ENCODE results near the gene NDUFS1. TPM values are rescaled to one million over a fixed set of nuclear protein-coding genes. Genes with fewer than 3 reads are reported as not detected.

Gene NDUFS1
- total RNA-seq, 1 experiment from 2014 or later = 102 TPM

DNA sequence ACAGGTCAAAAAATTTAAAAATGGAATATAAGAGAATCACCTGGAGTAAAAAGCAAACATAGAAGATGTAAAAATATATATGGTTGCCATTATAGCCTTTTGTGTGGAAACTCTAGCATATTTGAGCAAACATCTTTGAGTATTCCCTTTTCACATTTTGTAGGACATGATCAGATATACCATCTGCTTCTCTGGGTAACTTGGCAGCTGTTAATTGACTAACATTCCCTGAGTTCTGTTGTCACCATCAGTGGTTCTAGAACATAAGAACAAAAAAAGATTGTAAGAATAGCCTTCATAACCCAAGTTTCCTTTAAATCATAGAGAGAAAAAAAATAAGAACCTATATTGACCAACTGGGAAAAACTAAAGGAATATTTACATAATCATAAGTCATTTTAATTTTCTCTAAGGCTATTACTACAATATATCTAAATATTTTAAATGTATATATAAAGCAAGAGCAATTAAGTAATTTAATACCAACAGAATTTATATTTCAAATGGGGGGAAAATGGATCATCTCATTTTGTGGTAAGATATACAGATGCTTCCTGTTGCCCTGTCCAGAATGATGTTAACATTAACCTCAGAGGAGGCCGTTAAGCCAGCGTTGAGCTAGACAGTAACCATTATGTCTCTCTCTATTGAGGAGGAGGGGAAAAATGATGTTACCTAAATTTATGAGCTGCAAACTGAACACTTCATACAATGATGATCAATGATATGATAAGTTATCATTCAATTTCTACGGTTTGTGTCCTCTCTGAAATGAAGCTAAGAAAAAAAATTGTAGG lies 63.5 kb downstream of the NDUFS1 start:
- H3K4me1 ChIP-seq (ENCODE audit: insufficient read depth, low read length) = peaks cover 2% of the 10 kb centered on the region
- no peak overlapping the region for H2AK5ac ChIP-seq (ENCODE audit: insufficient read length, low read length)
- H2BK20ac ChIP-seq (ENCODE audit: low read depth, low read length, poor library complexity, severe bottlenecking) = no peak overlapping the region
- no peak overlapping the region for H2BK12ac ChIP-seq (ENCODE audit: insufficient read length, low read depth, low read length)
- H3K9ac ChIP-seq (ENCODE audit: extremely low read depth, insufficient read length, low read length) = no peak overlapping the region
- H3K27me3 ChIP-seq (ENCODE audit: insufficient read depth, low read length) = no peaks in the 10 kb centered on the region
- H3K14ac ChIP-seq (ENCODE audit: insufficient read depth, low read length) = no peak overlapping the region
- H3K4me1 Mint-ChIP-seq = peaks cover 8 to 15% of the 10 kb centered on the region in 2 experiments; a peak in 3 of 4 replicates
- H3K79me2 ChIP-seq (ENCODE audit: insufficient read depth, low read length) = no peaks in the 10 kb centered on the region
- no peak overlapping the region for H2BK5ac ChIP-seq (ENCODE audit: insufficient read length, low read length)
- no peaks in the 10 kb centered on the region for H4K20me1 ChIP-seq (ENCODE audit: control insufficient read depth, insufficient read depth, insufficient read length)
- TF ChIP-seq, protein P1, sequence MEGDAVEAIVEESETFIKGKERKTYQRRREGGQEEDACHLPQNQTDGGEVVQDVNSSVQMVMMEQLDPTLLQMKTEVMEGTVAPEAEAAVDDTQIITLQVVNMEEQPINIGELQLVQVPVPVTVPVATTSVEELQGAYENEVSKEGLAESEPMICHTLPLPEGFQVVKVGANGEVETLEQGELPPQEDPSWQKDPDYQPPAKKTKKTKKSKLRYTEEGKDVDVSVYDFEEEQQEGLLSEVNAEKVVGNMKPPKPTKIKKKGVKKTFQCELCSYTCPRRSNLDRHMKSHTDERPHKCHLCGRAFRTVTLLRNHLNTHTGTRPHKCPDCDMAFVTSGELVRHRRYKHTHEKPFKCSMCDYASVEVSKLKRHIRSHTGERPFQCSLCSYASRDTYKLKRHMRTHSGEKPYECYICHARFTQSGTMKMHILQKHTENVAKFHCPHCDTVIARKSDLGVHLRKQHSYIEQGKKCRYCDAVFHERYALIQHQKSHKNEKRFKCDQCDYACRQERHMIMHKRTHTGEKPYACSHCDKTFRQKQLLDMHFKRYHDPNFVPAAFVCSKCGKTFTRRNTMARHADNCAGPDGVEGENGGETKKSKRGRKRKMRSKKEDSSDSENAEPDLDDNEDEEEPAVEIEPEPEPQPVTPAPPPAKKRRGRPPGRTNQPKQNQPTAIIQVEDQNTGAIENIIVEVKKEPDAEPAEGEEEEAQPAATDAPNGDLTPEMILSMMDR (conservative IDR thresholded peaks at IDR 0.05) = no peak
- H3K79me1 ChIP-seq (ENCODE audit: insufficient read depth, low read depth, low read length, poor library complexity, severe bottlenecking) = no peaks in the 10 kb centered on the region
- H3K23me2 ChIP-seq (ENCODE audit: insufficient read length, low read depth, low read length, poor library complexity, severe bottlenecking) = no peaks in the 10 kb centered on the region
- H3K56ac ChIP-seq (ENCODE audit: insufficient read length, low read depth, low read length) = no peak overlapping the region
- no peak overlapping the region for H2BK15ac ChIP-seq (ENCODE audit: low read depth, low read length)
- no peaks in the 10 kb centered on the region for H3K9me3 ChIP-seq (ENCODE audit: control insufficient read depth, low read depth, low read length)
- no peak overlapping the region for H3K4me2 ChIP-seq (ENCODE audit: insufficient read depth, insufficient read length, low read length)
- H3K4me3 Mint-ChIP-seq = no peak overlapping the region
- H3K27me3 Mint-ChIP-seq (ENCODE audit: low read depth) = no peaks in the 10 kb centered on the region
- no peak overlapping the region for H3T11ph ChIP-seq (ENCODE audit: low read length)
- H3K4ac ChIP-seq (ENCODE audit: low read depth, low read length) = no peak overlapping the region
- H4K8ac ChIP-seq (replicated peaks; ENCODE audit: insufficient read length, low read depth, low read length) = no peak overlapping the region
- WGBS (ENCODE audit: extremely low coverage, insufficient read length, low lambda C conversion rate) = no CpG with 5 or more reads among the region's 3 CpGs
- no peak overlapping the region for H4K5ac ChIP-seq (ENCODE audit: insufficient read length, low read depth, low read length)
- DNase-seq = no peak
- H3K18ac ChIP-seq (ENCODE audit: insufficient read length, low read depth, low read length) = no peak overlapping the region
- no peak overlapping the region for H2BK120ac ChIP-seq (ENCODE audit: low read depth, low read length, poor library complexity, severe bottlenecking)
- no peak overlapping the region for H3K27ac ChIP-seq (ENCODE audit: insufficient read length, low read depth, low read length)
- H3K36me3 Mint-ChIP-seq (ENCODE audit: insufficient read depth in 1 of 3, low read depth in 3 of 3) = peaks cover 0 to 4% (median 0%) of the 10 kb centered on the region in 3 experiments; a peak in 1 of 7 replicates
- no peak overlapping the region for H2AFZ ChIP-seq (ENCODE audit: low read length)
- no peak overlapping the region for H3K27ac Mint-ChIP-seq
- no peak overlapping the region for H3K23ac ChIP-seq (ENCODE audit: insufficient read length, low read depth, low read length)
- no peak overlapping the region for H4K91ac ChIP-seq (ENCODE audit: insufficient read length, low read depth, low read length)
- H3K9me3 Mint-ChIP-seq = no peaks in the 10 kb centered on the region
